OCI-LY3 (cell line): ENCODE measurements around the gene CYTH1.
"Not testable (repeated sequence)": the region's sequence is repeated elsewhere in the genome, so short reads cannot be mapped to it uniquely, and the experiment has no call there.

Experiments used
- H2AFZ ChIP-seq: fragments of 200-600, 300-600 bp; shearing (Covaris generic); 2 replicates; pipeline ENCODE4 v1.6.0; 2014; ENCODE audit warnings: antibody characterized with exemption, low read depth, low read length
- H3K27ac ChIP-seq: fragments of 200-600, 300-600 bp; sonication (generic); 2 replicates; pipeline ENCODE4 v1.5.1; 2014; ENCODE audit warnings: mild to moderate bottlenecking, low read length, moderate library complexity, mixed read lengths
- H3K27me3 ChIP-seq: fragments of 200-600, 300-600 bp; sonication (generic); 2 replicates; pipeline ENCODE4 v1.6.1; 2014; ENCODE audit warnings: low read depth, low read length, mixed read lengths
- H3K36me3 ChIP-seq: fragments of 200-600, 300-600 bp; sonication (generic); replicated peaks from 2 replicates; pipeline ENCODE3; 2014; ENCODE audit warnings: low read depth, low read length, mixed read lengths
- H3K4me1 ChIP-seq: fragments of 300-600, 200-600 bp; sonication (generic); 2 replicates; pipeline ENCODE4 v1.6.1; 2014; ENCODE audit warnings: low read length, mixed read lengths
- H3K4me2 ChIP-seq: fragments of 200-600, 300-600 bp; sonication (generic); 2 replicates; pipeline ENCODE4 v1.6.1; 2014; ENCODE audit warnings: low read length, mixed read lengths
- H3K4me3 ChIP-seq: fragments of 300-600, 200-600 bp; sonication (generic); 2 replicates; pipeline ENCODE4 v1.5.1; 2014; ENCODE audit warnings: antibody characterized with exemption, mild to moderate bottlenecking, low read length, moderate library complexity
- H3K79me2 ChIP-seq: fragments of 300-600, 200-600 bp; shearing (Covaris generic); 2 replicates; pipeline ENCODE4 v1.6.1; 2014; ENCODE audit warnings: mild to moderate bottlenecking, low read length, mixed read lengths
- H3K9ac ChIP-seq: fragments of 300-600, 200-600 bp; shearing (Covaris generic); 2 replicates; pipeline ENCODE4 v1.6.0; 2014; ENCODE audit warnings: mild to moderate bottlenecking, low read length, moderate library complexity
- H3K9me3 ChIP-seq: fragments of 200-600, 300-600 bp; shearing (Covaris generic); 2 replicates; pipeline ENCODE4 v1.6.1; 2014; ENCODE audit warnings: low read length, mixed read lengths; ENCODE audit not compliant: insufficient read depth
- H4K20me1 ChIP-seq: fragments of 200-600, 300-600 bp; sonication (generic); 2 replicates; pipeline ENCODE4 v1.6.1; 2016; ENCODE audit warnings: low read length, mixed read lengths; ENCODE audit not compliant: insufficient read depth
- CTCF ChIP-seq: fragments of 200-600, 300-600 bp; sonication (generic); IDR thresholded peaks from 2 replicates; pipeline ENCODE4 v1.5.1; 2014; ENCODE audit warnings: antibody characterized with exemption, low read length, low read depth
- EZH2phosphoT487 ChIP-seq: fragments of 200-600 bp; shearing (Covaris generic); IDR thresholded peaks from 2 replicates; pipeline ENCODE4 v1.6.1; 2018; ENCODE audit warnings: antibody characterized with exemption, mixed run types, low read depth

CYTH1 gene

GRCh38 chr17:78672871-78673371, 109.2 kb downstream of the CYTH1 start:
- Histone ChIP-seq H3K9me3 (no peaks in the 10 kb centered on the region), H3K4me2 (no peak overlapping the region), H3K36me3 (peaks cover 21% of the 10 kb centered on the region)

GRCh38 chr17:78672005-78672404, 110.1 kb downstream of the CYTH1 start:
- TF ChIP-seq CTCF = no peak
- TF ChIP-seq EZH2phosphoT487 = no peak
- Histone ChIP-seq H3K79me2 (no peaks in the 10 kb centered on the region), H2AFZ (no peak overlapping the region), H3K9ac (no peak overlapping the region), H3K4me1 (no peaks in the 10 kb centered on the region), H3K9me3 (no peaks in the 10 kb centered on the region), H3K27ac (no peak overlapping the region), H3K4me2 (no peak overlapping the region), H3K4me3 (no peak overlapping the region), H4K20me1 (no peaks in the 10 kb centered on the region), H3K27me3 (no peaks in the 10 kb centered on the region), H3K36me3 (peaks cover 13% of the 10 kb centered on the region)

More at GRCh38 chr17:78672871-78673371, 109.2 kb downstream of the CYTH1 start:
- no peaks in the 10 kb centered on the region for H3K4me1 ChIP-seq
- H3K9ac ChIP-seq = no peak overlapping the region
- H3K27ac ChIP-seq = no peak overlapping the region
- H2AFZ ChIP-seq = no peak overlapping the region
- no peaks in the 10 kb centered on the region for H3K27me3 ChIP-seq
- TF ChIP-seq EZH2phosphoT487 (no peak), CTCF (no peak)
- H3K79me2 ChIP-seq = no peaks in the 10 kb centered on the region
- no peaks in the 10 kb centered on the region for H4K20me1 ChIP-seq
- no peak overlapping the region for H3K4me3 ChIP-seq

- not testable (repeated sequence) for H3K4me2 ChIP-seq, H3K27me3 ChIP-seq, H3K9ac ChIP-seq, H3K4me3 ChIP-seq, H3K36me3 ChIP-seq, H3K79me2 ChIP-seq, H2AFZ ChIP-seq, H3K9me3 ChIP-seq, H3K4me1 ChIP-seq, H3K27ac ChIP-seq, H4K20me1 ChIP-seq
Observed at GRCh38 chr17:78671726-78672001, 110.4 kb downstream of the CYTH1 start.

- TF ChIP-seq CTCF (no peak), EZH2phosphoT487 (no peak)
- Histone ChIP-seq H2AFZ (no peak overlapping the region), H3K79me2 (no peaks in the 10 kb centered on the region), H3K27me3 (no peaks in the 10 kb centered on the region), H3K4me1 (peaks cover 5% of the 10 kb centered on the region), H3K9ac (no peak overlapping the region), H3K36me3 (peaks cover 4% of the 10 kb centered on the region), H3K27ac (no peak overlapping the region), H3K4me3 (no peak overlapping the region), H3K4me2 (no peak overlapping the region), H3K9me3 (no peaks in the 10 kb centered on the region), H4K20me1 (no peaks in the 10 kb centered on the region)
Observed at GRCh38 chr17:78670850-78671725, 111.0 kb downstream of the CYTH1 start.
